Measurements from ENCODE around the gene SLAMF8.

Gene SLAMF8

GRCh38 chr1:159843459-159843858, 16.8 kb downstream of the SLAMF8 start:
- Histone ChIP-seq H3K36me3 (no peaks in the 10 kb centered on the region), H3K4me3 (ENCODE audit: low read depth, low read length) (no peak overlapping the region), H3K27me3 (ENCODE audit: insufficient read depth, low read depth, severe bottlenecking) (peaks cover 92% of the 10 kb centered on the region), H3K27ac (no peak overlapping the region), H3K9me3 (ENCODE audit: severe bottlenecking) (no peaks in the 10 kb centered on the region)
- DNase-seq = no peak
- no peak for TF ChIP-seq CTCF (IDR thresholded peaks at IDR 0.05; ENCODE audit: low read depth, low read length)

GRCh38 chr1:159845751-159846629, 19.3 kb downstream of the SLAMF8 start:
- DNase-seq = no peak
- H3K27ac ChIP-seq = no peak overlapping the region
- peaks cover 92% of the 10 kb centered on the region for H3K27me3 ChIP-seq (ENCODE audit: insufficient read depth, low read depth, severe bottlenecking)
- H3K4me3 ChIP-seq (ENCODE audit: low read depth, low read length) = no peak overlapping the region
- no peaks in the 10 kb centered on the region for H3K36me3 ChIP-seq
- no peak for TF ChIP-seq CTCF (IDR thresholded peaks at IDR 0.05; ENCODE audit: low read depth, low read length)
- no peaks in the 10 kb centered on the region for H3K9me3 ChIP-seq (ENCODE audit: severe bottlenecking)

GRCh38 chr1:159847231-159847630, 20.6 kb downstream of the SLAMF8 start:
- no peak overlapping the region for H3K4me3 ChIP-seq (ENCODE audit: low read depth, low read length)
- no peaks in the 10 kb centered on the region for H3K36me3 ChIP-seq
- H3K27me3 ChIP-seq (ENCODE audit: insufficient read depth, low read depth, severe bottlenecking) = peaks cover 92% of the 10 kb centered on the region
- H3K27ac ChIP-seq = no peak overlapping the region
- DNase-seq = no peak
- H3K9me3 ChIP-seq (ENCODE audit: severe bottlenecking) = no peaks in the 10 kb centered on the region
- TF ChIP-seq CTCF (IDR thresholded peaks at IDR 0.05; ENCODE audit: low read depth, low read length) = no peak

- H3K36me3 ChIP-seq = no peaks in the 10 kb centered on the region
- no peak for DNase-seq
- H3K27ac ChIP-seq = no peak overlapping the region
- H3K27me3 ChIP-seq (ENCODE audit: insufficient read depth, low read depth, severe bottlenecking) = peaks cover 93% of the 10 kb centered on the region
- H3K9me3 ChIP-seq (ENCODE audit: severe bottlenecking) = no peaks in the 10 kb centered on the region
- no peak for TF ChIP-seq CTCF (IDR thresholded peaks at IDR 0.05; ENCODE audit: low read depth, low read length)
- H3K4me3 ChIP-seq (ENCODE audit: low read depth, low read length) = no peak overlapping the region
Measured at GRCh38 chr1:159848326-159848725, 21.7 kb downstream of the SLAMF8 start.

GRCh38 chr1:159849626-159850366, 23.1 kb downstream of the SLAMF8 start:
- Histone ChIP-seq H3K27me3 (ENCODE audit: insufficient read depth, low read depth, severe bottlenecking) (peaks cover 89% of the 10 kb centered on the region), H3K27ac (no peak overlapping the region), H3K36me3 (no peaks in the 10 kb centered on the region), H3K4me3 (ENCODE audit: low read depth, low read length) (no peak overlapping the region), H3K9me3 (ENCODE audit: severe bottlenecking) (peaks cover under 1% of the 10 kb centered on the region)
- TF ChIP-seq CTCF (IDR thresholded peaks at IDR 0.05; ENCODE audit: low read depth, low read length) = no peak
- DNase-seq = no peak
